AG10803 (cell line): ENCODE data around the gene PDE9A.

Experiments
- DNase-seq: peaks from one replicate; pipeline ENCODE4 v3.0.0; 2010; ENCODE audit warnings: low read depth
- H3K4me3 ChIP-seq: 2 replicates; pipeline ENCODE4 v1.5.1; 2011; ENCODE audit warnings: mild to moderate bottlenecking, low read length, control low read depth
- CTCF ChIP-seq: conservative IDR thresholded peaks from 2 replicates; pipeline ENCODE4 v1.5.1; 2011; ENCODE audit warnings: mild to moderate bottlenecking, low read length, control low read depth, inconsistent platforms

Gene PDE9A

GRCh38 chr21:42618707-42619102 lies 34.7 kb upstream of the PDE9A start:
- no peak for TF ChIP-seq CTCF
- DNase-seq, result no peak

GRCh38 chr21:42619166-42619565 lies 34.3 kb upstream of the PDE9A start:
- no peak overlapping the region for H3K4me3 ChIP-seq
- no peak for TF ChIP-seq CTCF

More at GRCh38 chr21:42618707-42619102, 34.7 kb upstream of the PDE9A start:
- no peak overlapping the region for H3K4me3 ChIP-seq

GRCh38 chr21:42619841-42620240 lies 33.6 kb upstream of the PDE9A start:
- H3K4me3 ChIP-seq, result no peak overlapping the region
- DNase-seq, result no peak
- TF ChIP-seq CTCF, result no peak

More at GRCh38 chr21:42619166-42619565, 34.3 kb upstream of the PDE9A start:
- DNase-seq, result no peak

GRCh38 chr21:42621166-42621818 lies 32.1 kb upstream of the PDE9A start:
- no peak for TF ChIP-seq CTCF
- H3K4me3 ChIP-seq, result no peak overlapping the region
- DNase-seq, result no peak

- TF ChIP-seq CTCF, result no peak
- H3K4me3 ChIP-seq, result no peak overlapping the region
- DNase-seq, result no peak
Measured at GRCh38 chr21:42621819-42622177, 31.6 kb upstream of the PDE9A start.

GRCh38 chr21:42622284-42622683 lies 31.1 kb upstream of the PDE9A start:
- TF ChIP-seq CTCF, result no peak
- no peak for DNase-seq
- H3K4me3 ChIP-seq, result no peak overlapping the region

- H3K4me3 ChIP-seq, result no peak overlapping the region
- no peak for TF ChIP-seq CTCF
Measured at GRCh38 chr21:42623694-42624093, 29.7 kb upstream of the PDE9A start.

More at GRCh38 chr21:42623694-42624093, 29.7 kb upstream of the PDE9A start:
- no peak for DNase-seq
